Measurements from ENCODE around the gene SESN1. TPM values are rescaled to one million over a fixed set of nuclear protein-coding genes. Genes with fewer than 3 reads are reported as not detected.
"Not testable (repeated sequence)": the region's sequence is repeated elsewhere in the genome, so short reads cannot be mapped to it uniquely, and the experiment has no call there.

The SESN1 gene
- polyA plus RNA-seq (2011; rRNA removed) (21.0 and 29.6 TPM in 2 replicates), polyA minus RNA-seq (2011; rRNA and poly(A)+ RNA removed) (16.4 and 23.8 TPM in 2 replicates)

DNA sequence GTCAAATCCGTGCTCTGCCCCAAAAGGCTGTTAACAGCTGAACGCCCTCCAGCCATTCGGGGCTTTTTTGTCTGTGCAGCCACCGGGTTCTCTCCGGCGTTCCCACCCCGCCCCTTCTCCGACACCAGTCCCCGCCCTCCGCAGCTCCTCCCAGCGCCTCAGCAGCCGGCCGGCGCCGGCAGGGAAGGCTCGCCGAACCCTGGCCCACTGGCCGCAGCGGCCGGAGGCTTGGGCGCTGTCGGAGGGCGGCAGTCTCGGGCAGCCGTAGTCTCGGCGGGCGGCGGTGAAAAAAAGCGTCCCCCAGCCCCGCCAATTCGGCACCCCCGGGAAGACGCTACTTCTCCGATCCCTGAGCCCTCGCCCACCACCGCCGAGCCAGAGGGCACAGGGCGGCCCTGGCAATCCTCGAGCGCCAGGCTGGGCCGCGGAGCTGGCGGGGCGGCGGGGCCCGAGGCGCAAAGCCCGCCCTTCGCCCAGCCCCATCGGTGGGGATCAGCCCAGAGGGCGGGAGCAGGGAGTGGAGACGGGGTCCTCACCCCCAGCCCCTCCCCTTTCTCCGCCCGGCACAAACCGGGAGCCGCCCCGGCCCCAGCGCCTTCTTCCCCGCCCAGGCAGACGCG, at the start of gene SESN1:
TSS of gene SESN1 (minus strand) at position 431 of the 620 bp plus-strand sequence. CDS start 773 bp downstream, outside the sequence.
- H3K27ac ChIP-seq (ENCODE audit: low read depth, low read length): peak within 1 kb of the TSS; percentile 97
- CTCF ChIA-PET: interaction anchor here (0.6 to 1.5 kb wide), 7 partner anchors 10 to 552 kb away, joined by 3 to 8 read pairs (median 3); no protein-coding TSS in a partner anchor
- no peaks in the 10 kb centered on the region for H3K27me3 ChIP-seq (ENCODE audit: control insufficient read depth, insufficient read depth, low read length)
- DNase-seq (ENCODE audit: low read depth, low spot score): peak; percentile 96
- H3K9me3 ChIP-seq (ENCODE audit: control insufficient read depth, insufficient read depth, low read length): no peaks in the 10 kb centered on the region
- peak within 1 kb of the TSS; percentile 93 for H3K4me3 ChIP-seq (ENCODE audit: low read depth, low read length)
- POLR2A ChIA-PET: interaction anchor here (0.5 to 3.2 kb wide), 24 partner anchors 9 to 1883 kb away, joined by 3 to 22 read pairs (median 4); partner anchors contain the start of genes ARMC2, CD164 and SMPD2
- TF ChIP-seq, protein P1, sequence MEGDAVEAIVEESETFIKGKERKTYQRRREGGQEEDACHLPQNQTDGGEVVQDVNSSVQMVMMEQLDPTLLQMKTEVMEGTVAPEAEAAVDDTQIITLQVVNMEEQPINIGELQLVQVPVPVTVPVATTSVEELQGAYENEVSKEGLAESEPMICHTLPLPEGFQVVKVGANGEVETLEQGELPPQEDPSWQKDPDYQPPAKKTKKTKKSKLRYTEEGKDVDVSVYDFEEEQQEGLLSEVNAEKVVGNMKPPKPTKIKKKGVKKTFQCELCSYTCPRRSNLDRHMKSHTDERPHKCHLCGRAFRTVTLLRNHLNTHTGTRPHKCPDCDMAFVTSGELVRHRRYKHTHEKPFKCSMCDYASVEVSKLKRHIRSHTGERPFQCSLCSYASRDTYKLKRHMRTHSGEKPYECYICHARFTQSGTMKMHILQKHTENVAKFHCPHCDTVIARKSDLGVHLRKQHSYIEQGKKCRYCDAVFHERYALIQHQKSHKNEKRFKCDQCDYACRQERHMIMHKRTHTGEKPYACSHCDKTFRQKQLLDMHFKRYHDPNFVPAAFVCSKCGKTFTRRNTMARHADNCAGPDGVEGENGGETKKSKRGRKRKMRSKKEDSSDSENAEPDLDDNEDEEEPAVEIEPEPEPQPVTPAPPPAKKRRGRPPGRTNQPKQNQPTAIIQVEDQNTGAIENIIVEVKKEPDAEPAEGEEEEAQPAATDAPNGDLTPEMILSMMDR (IDR thresholded peaks at IDR 0.05; ENCODE audit: low read depth, low read length): no peak

DNA sequence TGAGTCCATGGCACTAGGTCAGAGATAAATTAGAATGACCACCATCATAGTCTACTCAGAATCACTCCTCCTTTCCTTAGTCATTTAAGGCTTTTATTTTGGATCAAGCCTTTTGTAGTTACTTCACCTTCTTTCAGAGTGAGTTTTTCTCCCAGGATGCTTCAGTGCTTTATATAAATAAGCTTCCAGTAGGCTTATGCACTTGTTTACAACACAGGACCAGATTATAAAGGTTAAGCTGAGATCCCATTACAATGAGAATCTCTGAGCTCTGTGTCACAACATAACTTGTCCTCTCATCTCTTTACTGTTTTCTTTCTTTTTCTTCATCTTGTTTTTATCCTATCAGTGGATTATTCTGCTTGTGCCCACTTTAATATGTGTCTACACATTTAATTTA, 48.5 kb upstream of the SESN1 start:
- H3K9me3 ChIP-seq (ENCODE audit: control insufficient read depth, insufficient read depth, low read length): no peaks in the 10 kb centered on the region
- CTCF ChIA-PET: interaction anchor here (1.1 kb wide), 1 partner anchor 45 kb away, joined by 4 read pairs; no protein-coding TSS in a partner anchor
- POLR2A ChIA-PET: interaction anchor here (0.6 to 1.0 kb wide), 3 partner anchors 42 to 91 kb away, joined by 3 to 9 read pairs (median 3); partner anchors contain the start of genes CEP57L1 and SESN1
- H3K27ac ChIP-seq (ENCODE audit: low read depth, low read length): no peak overlapping the region
- TF ChIP-seq, protein P1 (IDR thresholded peaks at IDR 0.05; ENCODE audit: low read depth, low read length): no peak
- no peak overlapping the region for H3K4me3 ChIP-seq (ENCODE audit: low read depth, low read length)
- no peaks in the 10 kb centered on the region for H3K27me3 ChIP-seq (ENCODE audit: control insufficient read depth, insufficient read depth, low read length)
- peak; percentile 20 for DNase-seq (ENCODE audit: low read depth, low spot score)

DNA sequence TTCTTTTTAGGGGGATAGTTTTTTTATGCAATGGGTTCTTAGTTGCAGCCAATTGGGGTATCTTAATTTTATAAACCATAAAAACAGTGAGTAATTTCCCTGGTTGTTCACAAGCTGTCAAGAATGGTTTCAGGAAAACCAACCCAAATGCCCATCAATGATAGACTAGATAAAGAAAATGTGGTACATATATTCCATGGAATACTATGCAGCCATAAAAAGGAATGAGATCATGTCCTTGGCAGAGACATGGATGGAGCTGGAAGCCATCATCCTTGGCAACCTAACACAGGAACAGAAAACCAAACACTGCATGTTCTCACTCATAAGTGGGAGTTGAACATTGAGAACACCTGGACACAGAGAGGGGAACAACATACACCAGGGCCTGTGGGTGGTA, 47.4 kb upstream of the SESN1 start:
- H3K9me3 ChIP-seq (ENCODE audit: control insufficient read depth, insufficient read depth, low read length); H3K27ac ChIP-seq (ENCODE audit: low read depth, low read length); DNase-seq (ENCODE audit: low read depth, low spot score); CTCF ChIA-PET; H3K4me3 ChIP-seq (ENCODE audit: low read depth, low read length); H3K27me3 ChIP-seq (ENCODE audit: control insufficient read depth, insufficient read depth, low read length): not testable (repeated sequence)
- POLR2A ChIA-PET: interaction anchor here (0.7 kb wide), 1 partner anchor 1055 kb away, joined by 5 read pairs; no protein-coding TSS in a partner anchor

GRCh38 chr6:109139109-109139508, 44.5 kb upstream of the SESN1 start:
- TF ChIP-seq, protein P1 (IDR thresholded peaks at IDR 0.05; ENCODE audit: low read depth, low read length): no peak
- DNase-seq (ENCODE audit: low read depth, low spot score): no peak
- CTCF ChIA-PET: no interaction called here
- H3K27me3 ChIP-seq (ENCODE audit: control insufficient read depth, insufficient read depth, low read length): no peaks in the 10 kb centered on the region
- no peak overlapping the region for H3K27ac ChIP-seq (ENCODE audit: low read depth, low read length)
- H3K9me3 ChIP-seq (ENCODE audit: control insufficient read depth, insufficient read depth, low read length): no peaks in the 10 kb centered on the region
- POLR2A ChIA-PET: interaction anchor here (0.7 kb wide), 1 partner anchor 30 kb away, joined by 3 read pairs; no protein-coding TSS in a partner anchor
- H3K4me3 ChIP-seq (ENCODE audit: low read depth, low read length): no peak overlapping the region

GRCh38 chr6:109136530-109136929, 41.9 kb upstream of the SESN1 start:
- CTCF ChIA-PET; H3K27ac ChIP-seq (ENCODE audit: low read depth, low read length); H3K27me3 ChIP-seq (ENCODE audit: control insufficient read depth, insufficient read depth, low read length); DNase-seq (ENCODE audit: low read depth, low spot score); POLR2A ChIA-PET; H3K9me3 ChIP-seq (ENCODE audit: control insufficient read depth, insufficient read depth, low read length); H3K4me3 ChIP-seq (ENCODE audit: low read depth, low read length): not testable (repeated sequence)

GRCh38 chr6:109136039-109136438, 41.4 kb upstream of the SESN1 start:
- H3K27me3 ChIP-seq (ENCODE audit: control insufficient read depth, insufficient read depth, low read length); DNase-seq (ENCODE audit: low read depth, low spot score); CTCF ChIA-PET; H3K9me3 ChIP-seq (ENCODE audit: control insufficient read depth, insufficient read depth, low read length); H3K4me3 ChIP-seq (ENCODE audit: low read depth, low read length); POLR2A ChIA-PET; H3K27ac ChIP-seq (ENCODE audit: low read depth, low read length): not testable (repeated sequence)

DNA sequence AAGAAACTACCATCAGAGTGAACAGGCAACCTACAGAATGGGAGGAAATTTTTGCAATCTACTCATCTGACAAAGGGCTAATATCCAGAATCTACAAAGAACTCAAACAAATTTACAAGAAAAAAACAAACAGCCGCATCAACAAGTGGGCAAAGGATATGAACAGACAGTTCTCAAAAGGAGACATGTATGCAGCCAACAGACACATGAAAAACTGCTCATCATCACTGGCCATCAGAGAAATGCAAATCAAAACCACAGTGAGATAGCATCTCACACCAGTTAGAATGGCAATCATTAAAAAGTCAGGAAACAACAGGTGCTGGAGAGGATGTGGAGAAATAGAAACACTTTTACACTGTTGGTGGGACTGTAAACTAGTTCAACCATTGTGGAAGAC, 41.0 kb upstream of the SESN1 start:
- H3K9me3 ChIP-seq (ENCODE audit: control insufficient read depth, insufficient read depth, low read length); POLR2A ChIA-PET; H3K27me3 ChIP-seq (ENCODE audit: control insufficient read depth, insufficient read depth, low read length); DNase-seq (ENCODE audit: low read depth, low spot score); CTCF ChIA-PET; H3K27ac ChIP-seq (ENCODE audit: low read depth, low read length); H3K4me3 ChIP-seq (ENCODE audit: low read depth, low read length): not testable (repeated sequence)

All from AG04450 (cell line).